HG03442 (cell line): ENCODE data around the gene TSKU.

Experiments
- ATAC-seq: cut with Tn5 transposase; IDR thresholded peaks from one replicate; pipeline ENCODE4 v1.9.1; 2021; ENCODE audit warnings: mild to moderate bottlenecking, moderate library complexity; ENCODE audit not compliant: unreplicated experiment

The TSKU gene

DNA sequence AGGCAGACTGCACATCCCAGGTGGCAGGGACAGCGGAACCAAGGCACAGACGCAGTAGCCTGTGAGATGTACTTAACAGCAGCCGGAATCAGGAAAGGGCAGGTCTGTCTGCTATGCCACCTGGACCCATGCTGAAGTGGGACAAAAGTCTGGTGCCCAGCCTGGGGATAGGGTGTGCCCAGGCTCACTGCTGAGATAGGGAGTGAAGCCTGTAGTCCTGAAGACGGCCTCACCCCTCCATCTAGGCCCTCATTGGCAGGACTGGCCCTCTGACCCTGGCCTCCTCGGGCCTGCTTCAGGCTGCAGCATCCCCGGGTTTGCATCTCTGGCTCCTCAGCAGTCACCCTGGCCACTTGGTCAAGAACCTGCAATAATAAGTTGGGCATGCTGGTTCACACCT is 32.4 kb upstream of the TSKU start:
- ATAC-seq, result no peak

DNA sequence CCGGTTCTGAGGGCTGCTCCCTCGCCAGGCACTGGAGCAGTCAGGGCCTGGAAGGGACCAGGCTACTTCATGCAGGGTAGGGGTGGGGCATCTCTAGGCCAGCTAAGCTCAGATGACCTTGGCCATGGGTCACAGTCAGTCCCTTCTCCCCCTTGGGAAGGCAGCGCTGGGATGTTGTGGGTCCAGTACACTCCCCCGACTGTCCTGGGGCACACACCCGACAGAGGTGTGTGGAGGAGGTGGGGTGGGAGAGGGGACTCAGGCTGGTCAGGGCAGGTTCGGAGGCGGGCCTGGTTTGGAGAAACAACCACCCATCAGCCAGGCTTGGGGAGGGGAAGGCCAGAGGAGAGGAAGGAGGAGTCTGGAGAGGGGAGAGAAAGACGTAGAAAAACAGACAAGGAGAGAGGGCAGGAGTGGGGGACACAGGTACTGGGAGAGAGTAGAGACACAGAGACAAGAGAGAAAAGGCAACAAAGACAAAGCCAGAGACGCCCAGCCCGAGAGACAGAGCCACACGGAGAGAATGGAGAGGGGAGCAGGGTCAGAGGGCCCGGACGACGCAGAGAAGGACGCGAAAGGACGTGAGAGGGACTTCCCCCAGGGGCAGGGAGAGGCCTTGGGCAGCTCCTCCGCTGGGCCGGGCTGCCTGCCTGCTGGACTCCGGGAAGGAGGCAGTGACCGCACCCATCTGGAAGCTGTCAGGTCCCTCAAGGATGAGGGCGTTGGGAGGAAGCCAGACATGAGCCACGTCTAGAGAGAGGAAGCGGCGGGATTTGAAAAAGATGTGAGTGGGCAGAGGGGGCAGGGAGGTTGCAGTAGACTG is 30.6 kb upstream of the TSKU start:
- no peak for ATAC-seq

DNA sequence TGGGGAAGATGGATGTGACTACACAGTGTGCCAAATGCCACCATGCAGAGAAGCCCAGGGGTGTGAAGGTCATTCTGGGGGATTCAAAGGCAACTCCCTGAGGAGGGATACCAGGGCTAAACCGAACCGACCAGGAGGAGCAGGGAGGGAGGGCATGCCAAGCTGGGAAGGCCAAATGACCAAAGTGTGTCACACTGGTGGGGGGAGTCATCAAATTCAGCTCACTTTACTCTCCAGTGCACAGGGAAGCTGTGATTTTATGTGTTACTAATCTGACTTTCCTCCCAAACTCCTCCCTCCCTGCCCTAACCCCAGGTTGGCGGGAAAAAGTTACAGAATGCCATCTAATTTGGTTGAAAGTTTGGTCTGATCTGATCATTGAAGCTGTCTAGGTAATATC is 29.7 kb upstream of the TSKU start:
- ATAC-seq, result no peak

GRCh38 chr11:76753950-76754349 is 29.2 kb upstream of the TSKU start:
- no peak for ATAC-seq

GRCh38 chr11:76756341-76756741 is 26.8 kb upstream of the TSKU start:
- no peak for ATAC-seq

DNA sequence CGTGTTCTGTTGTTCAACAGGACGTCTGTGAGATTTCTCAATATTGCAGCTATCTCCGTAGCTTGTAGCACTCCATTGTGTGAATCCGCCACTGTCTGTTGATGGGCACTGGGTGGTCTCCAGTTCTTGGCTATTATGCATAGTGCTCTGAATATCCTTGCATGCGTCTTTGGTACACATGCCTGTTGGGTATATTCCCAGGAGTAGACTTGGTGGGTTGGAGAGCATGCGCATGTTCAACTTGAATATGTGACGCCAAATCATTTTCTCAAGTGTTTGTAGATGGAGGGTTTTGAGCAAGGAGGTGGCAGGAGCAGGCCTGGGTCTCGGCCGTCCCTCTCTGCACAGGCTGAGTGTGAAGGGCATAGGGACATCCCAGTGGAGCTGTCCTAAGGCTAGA is 24.8 kb upstream of the TSKU start:
- ATAC-seq, result no peak

DNA sequence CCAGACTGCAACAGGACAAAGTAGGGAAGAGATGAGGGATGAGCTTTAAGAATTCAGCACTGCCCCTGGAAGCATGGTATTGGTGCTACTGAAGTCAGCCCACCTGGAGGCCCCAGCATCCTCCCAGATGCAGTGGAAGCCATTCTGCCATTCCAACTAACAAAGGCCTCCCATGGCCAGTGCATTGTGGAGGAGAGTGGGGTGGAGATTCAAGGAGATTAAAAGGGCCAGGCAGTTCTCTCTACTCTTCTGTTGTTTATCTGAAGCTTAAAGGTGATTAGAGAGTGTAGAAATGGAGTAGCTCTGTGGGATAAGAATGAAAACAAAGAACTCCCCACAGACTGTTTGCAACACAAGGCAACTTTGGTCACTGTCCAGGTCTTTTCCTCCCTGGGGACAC is 24.1 kb upstream of the TSKU start:
- ATAC-seq, result no peak

DNA sequence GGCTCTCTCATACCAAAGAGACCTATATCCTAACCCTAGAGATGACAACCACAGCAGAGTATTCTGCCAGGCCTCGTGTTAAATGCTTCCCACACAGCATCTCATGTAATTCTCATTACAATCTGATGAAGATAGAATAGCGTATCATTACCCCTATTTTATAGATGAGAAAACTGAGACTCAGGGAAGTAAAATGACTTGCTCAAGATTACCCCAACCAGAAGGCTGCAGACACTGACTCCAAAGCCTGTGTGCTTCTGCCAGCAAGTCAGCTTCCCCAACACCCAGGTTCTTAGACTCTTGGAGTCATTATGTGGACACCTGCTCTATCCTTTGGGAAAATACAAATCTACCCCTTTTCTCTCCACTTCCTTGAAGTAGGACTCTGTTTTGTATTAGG is 23.6 kb upstream of the TSKU start:
- no peak for ATAC-seq

DNA sequence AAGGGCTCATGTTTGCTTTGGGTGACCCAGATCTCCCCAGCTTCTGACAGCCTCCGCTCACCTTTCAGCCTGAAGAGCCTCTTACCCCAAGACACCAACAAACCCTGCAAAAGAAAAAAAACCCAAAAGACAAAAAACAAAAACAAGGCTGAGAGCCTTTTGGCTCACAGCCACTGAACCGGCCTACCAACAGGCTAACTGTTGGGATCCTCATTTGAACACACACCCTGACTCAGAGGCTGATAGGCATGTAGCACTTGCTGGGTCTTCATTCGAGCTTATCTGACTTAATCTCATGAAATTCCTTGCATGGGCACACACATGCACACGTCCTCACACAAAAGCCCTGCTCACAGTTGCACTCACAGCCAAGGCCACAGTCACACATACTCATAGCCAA is 22.9 kb upstream of the TSKU start:
- no peak for ATAC-seq

GRCh38 chr11:76761718-76762355 is 21.3 kb upstream of the TSKU start:
- ATAC-seq, result no peak

- no peak for ATAC-seq
These were observed 20.8 kb upstream of the TSKU start for GRCh38 chr11:76762356-76762752.

- no peak for ATAC-seq
These were observed 20.1 kb upstream of the TSKU start for GRCh38 chr11:76762867-76763572.

- no peak for ATAC-seq
These were observed 19.4 kb upstream of the TSKU start for GRCh38 chr11:76763573-76764346.

- no peak for ATAC-seq
These were observed 18.1 kb upstream of the TSKU start for GRCh38 chr11:76764941-76765665.

GRCh38 chr11:76765863-76766350 is 17.2 kb upstream of the TSKU start:
- no peak for ATAC-seq

DNA sequence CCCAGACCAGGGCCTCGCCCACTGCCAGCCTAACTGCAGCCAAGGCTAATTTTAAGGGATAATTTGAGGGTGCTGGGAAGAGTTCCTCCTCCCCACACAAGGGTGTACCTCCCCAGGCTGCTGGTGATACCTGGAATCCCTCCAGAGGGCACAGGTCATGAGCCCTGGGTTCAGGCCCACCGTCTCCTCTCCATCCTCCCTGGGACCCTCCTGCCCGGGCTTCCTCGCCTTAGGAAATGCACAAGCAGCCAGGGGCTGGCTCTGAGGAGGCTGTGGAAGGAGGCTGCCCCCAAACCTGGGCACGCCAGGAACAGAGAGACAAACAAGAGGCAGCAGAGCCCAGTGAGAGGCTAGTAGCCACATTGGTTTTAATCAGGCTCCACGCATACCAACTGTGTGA is 16.6 kb upstream of the TSKU start:
- ATAC-seq, result no peak

- ATAC-seq, result no peak
These were observed 15.5 kb upstream of the TSKU start for GRCh38 chr11:76767659-76768058.

GRCh38 chr11:76768088-76768908 is 14.9 kb upstream of the TSKU start:
- no peak for ATAC-seq

DNA sequence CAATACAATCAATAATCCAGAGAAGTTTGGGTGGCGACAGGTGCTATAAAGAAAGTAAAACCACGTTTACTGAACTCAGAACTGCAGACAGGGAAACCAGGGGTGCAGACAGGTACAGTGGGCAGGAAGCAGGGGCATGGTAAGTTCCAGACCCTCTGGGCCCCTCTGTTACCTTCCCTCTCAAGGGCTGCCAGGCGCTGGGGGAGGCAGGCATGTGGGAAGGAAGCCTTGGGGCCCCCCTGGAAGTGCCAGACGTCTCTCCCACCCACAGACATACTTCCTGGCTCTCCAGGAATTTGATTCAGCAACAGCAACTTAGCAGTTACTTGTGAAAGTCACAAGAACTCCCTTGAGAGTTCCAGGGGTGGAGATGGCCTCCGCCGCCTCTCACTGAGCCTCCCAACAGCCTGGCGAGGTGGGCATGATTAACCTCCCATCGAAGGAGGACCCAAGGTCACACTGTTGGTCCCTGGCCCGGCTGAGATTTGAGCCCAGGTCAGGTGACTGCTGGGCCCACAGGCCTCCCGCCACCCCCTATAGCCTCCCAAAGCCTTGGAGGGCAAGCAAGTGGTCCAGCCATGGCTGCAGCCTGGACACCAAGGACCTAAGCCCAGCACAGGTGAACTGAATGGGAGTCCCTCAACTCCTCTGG is 14.1 kb upstream of the TSKU start:
- ATAC-seq, result no peak
